HG03565 (cell line): ENCODE results near the gene ETV5.

Experiments used
- ATAC-seq: cut with Tn5 transposase; IDR thresholded peaks from one replicate; pipeline ENCODE4 v1.9.1; 2021; ENCODE audit warnings: mild to moderate bottlenecking, moderate library complexity; ENCODE audit not compliant: unreplicated experiment

The ETV5 gene

DNA sequence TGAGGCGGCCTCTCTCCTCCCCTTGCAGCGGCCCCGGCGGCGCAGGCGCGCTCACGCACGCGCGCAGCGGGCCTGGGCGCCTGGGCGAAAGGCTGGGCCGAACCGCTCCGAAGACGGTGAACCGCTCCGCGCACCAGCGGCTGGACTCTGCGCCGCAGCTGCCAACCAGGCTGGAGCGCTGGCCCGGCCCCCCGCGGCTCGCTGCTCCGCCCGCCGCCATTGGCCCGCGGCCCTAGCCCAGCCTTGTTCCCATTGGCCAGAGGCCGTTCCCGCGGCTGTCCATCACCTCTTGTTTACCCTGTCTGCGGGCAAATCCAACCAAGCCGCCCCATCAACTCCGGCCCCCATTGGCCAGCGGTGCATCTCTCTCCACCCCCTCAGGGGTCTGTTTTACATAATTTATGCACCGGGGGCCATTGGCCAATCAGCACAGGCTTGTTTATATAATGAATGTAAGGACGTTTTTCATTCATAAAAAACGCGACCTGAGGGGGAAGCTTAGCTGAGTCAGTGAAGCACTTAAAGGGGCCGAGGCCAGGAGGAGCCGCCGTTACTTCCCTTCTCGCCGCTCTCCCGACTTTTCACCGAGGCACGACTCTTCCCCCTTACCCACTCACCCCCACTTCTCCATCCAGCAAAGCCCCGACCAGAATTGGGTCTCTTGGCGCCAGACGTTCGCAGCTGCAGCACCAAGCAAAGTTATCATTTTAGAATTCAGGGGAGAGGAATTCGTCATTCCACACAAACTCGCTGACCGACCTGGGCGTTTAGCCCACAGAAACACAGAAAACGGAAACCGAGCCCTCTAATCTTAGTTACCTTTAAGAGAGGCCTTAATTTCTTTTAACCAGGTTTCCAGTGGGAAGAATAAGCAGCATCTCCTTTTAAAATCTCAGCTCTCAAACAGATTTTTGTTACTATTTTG is at the start of gene ETV5:
Gene ETV5, minus strand, starts transcription at position 149 of the 925 bp plus-strand sequence. CDS start 3,221 bp downstream, outside the sequence.
- ATAC-seq = peak; percentile 90

DNA sequence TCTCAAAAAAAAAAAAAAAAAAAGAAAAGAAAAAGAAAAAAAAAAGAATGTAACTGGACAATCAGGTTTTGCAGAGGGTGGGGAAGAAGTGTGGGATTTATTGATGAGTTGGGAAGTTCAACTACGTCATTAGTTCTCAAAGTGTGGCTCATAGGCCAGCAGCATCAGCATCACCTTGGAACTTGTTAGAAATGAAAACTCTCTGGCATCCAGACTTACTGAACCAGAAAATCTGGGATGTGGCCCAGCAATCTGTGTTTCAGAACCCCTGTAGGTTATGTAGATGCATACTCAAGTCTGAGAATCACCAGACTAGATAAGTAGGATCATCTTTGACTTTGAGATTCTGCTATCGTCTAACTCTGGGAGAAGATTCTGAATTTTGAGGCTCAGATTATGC is 45.8 kb upstream of the ETV5 start:
- ATAC-seq = no peak

DNA sequence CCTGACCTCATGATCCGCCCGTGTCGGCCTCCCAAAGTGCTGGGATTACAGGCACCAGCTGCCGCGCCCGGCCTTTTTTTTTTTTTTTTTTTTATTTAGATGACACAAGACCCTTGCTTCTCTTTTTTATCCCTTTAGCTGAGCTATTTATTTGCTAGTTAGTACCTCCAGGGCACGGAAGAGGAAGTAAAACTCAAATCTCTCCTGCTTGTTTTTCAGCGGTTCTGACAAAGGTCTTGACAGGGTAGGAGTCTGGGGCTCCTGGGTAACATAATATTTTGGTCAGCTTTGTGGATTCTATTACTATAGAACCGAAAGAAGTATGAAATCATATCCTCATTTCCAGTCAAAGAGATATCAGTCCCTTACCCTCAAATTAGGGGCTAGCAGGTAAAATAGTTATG is 44.0 kb upstream of the ETV5 start:
- ATAC-seq = peak; percentile 82

DNA sequence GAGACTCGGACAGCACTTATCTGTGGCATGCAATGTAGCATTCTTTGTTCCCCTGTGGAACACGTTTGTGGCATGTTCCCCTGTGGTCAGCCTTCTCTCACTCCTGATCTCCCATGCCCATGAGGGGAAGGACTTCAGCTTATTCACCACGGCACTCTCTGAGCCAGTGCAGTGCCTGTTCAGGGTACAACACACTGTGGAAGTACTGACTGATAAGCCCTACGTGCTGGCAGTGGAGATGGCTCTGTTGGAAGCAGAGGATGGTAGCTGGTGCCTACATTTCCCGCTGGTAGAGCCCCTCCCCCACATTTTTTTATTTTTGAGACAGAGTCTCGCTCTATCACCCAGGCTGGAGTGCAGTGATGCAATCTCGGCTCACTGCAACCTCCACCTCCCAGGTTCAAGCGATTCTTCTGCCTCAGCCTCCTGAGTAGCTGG is 43.5 kb upstream of the ETV5 start:
- ATAC-seq = no peak

DNA sequence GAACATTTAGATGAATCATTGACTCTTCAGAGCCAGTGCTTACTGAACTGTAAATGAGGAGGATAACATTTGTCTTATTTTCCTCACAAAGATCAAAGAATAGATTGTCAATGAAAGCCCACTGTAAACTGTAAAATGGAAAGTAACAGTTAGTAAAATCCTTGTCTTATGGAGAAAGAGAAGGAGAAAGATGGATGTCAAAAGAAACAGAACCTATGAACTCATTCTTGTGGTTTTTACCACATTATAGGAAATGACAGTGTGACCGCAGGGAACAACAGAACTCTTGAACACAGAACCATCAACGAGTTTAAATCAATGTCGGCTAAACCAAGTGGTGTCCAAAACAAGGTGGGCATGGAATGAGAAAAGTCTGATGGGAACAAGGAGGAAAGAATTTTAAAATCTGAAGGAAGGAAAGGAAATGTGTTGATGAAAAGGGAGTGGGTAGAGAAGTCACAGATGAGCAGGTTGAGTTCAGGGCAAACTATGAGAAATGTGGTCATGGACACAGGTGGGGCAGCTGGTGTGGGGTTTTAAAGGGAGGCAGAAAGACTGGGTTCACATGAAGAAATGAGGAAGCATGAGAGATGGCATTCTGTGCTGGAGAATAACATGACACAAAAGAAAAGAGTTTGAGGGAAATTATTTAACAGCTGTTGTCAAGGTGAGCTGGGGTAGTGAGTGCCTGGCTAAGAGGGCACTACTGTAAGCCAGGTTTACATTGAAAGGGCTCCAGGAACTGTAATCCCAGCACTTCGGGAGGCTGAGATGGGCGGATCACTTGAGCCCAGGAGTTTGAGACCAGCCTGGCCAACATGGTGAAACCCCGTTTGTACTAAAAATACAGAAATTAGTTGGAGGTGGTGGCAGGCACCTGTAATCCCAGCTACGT is 42.4 kb upstream of the ETV5 start:
- ATAC-seq = no peak

DNA sequence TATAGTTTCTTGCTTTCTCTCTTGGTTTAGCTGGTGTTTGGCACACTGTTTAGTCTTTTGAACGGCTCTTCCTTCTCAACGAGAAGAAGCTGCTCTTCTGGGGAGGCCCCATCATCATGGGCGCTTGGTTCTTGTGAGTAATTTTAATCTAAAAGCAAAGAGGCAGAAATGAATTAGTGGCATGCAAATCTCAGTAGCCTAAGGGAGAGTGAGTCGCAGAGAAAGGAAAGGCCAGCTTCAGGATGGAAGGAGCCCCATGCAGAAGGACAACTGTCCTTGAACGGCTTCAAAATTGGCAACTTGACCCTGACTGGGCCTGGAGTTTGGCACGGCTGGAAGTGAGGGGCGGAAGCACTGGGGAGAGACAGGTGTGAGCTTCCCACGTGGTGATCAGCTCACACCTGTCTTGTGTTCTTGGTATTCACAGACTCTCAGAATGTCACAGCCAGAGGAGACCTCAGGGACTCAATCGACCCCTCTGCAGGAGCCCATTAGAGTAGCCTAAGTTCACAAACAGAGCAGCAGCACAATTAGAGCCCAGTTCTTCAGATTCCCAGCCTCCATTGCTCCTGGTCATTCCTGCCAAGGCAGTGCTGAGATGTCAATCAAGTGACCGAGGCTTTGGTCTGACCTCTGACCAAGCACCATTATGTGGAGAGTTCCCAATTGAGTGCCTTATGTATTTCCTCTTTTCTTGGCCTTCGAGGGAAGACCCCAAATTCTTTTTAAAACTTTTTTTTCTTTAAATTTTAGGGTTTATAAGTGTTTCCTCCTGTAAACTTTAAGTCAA is 41.3 kb upstream of the ETV5 start:
- ATAC-seq = no peak

DNA sequence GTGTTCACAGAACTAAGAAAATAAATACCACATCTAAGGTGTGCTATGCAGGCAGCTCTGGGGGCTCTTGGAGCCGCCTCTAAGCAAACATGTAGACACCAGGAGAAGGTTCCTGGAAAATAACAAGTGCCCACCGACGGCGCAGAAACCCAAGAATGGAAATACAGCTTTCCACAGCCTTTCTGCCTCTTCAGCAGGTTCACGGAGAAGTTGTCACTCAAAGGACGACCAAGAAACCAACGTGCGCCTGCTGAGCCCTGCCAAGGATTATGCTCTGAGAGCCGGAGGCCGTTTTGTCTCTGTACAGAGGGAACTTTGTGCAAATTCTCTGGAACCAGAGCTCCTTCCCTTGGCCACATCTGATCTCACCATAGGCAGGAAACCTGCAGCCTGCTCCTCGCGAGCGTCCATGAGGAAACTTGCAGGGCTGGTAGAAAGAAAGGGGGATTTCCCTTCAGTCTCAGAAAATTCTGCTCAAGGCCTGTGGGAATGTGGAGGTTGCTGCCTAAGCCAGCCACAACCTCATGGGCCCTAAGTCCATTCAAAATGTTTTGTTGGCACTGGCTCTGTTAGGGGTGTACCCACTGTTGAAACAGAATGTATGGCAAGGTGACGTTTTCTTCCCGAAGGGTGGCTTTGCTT is 40.6 kb upstream of the ETV5 start:
- no peak for ATAC-seq

DNA sequence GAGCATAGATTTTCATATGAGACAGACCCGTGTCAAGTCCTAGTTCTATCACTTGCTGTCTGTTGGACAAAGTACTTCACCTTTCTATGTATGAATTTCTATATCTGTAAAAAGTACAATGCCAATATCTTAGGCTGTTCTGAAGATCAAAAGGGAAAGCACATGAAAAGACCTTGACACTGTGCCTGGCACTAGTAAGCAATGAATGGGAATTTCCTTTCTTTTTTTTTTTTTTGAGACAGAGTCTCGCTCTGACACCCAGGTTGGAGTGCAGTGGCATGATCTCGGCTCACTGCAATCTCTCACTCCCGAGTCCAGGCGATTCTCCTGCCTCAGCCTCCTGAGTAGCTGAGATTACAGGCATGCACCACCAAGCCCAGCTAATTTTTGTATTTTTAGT is 35.4 kb upstream of the ETV5 start:
- ATAC-seq = no peak

DNA sequence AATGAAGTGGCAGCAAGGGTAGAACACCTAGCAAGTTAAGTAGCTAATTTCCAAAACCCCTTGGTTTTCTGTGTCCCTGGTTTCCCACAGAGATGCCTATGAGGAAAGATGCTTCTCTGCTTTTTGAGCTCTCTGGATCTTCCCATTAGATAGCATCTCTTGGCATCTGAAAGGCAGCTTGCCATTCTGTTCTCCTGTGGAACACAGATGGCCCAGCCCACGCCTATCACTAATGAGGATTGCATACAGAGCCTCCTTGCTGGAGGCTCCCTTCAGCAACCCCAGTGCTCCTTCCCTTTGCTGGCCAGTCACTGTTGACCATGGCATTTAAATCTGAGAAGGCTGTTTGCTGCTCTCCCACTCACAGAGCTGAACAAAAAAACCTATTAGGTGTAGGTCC is 34.4 kb upstream of the ETV5 start:
- ATAC-seq = no peak

DNA sequence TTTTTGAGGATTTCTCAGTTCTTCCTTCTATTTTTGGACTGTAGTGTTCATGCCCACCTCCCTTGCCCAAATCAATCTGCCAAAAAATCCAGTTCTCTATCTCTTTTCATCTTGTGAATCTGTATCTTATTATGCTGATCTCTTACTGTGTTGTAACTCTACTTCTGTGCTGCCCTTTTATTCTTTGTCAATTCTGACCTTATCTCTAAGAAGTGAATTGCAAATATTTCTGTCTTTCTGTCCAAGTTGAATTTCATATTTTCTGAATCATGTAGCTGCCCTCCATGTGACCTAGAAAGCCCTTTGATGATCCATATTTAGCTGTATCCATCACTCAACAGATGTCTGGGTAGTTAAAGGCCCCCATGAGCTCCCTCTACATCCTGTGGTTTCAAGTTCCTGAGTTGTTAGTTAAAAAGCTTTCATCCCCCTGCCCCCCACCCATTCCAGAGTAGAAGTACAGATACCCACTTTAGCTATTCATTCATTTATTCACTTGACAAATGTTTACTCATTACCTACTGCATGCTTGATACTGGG is 33.6 kb upstream of the ETV5 start:
- no peak for ATAC-seq

DNA sequence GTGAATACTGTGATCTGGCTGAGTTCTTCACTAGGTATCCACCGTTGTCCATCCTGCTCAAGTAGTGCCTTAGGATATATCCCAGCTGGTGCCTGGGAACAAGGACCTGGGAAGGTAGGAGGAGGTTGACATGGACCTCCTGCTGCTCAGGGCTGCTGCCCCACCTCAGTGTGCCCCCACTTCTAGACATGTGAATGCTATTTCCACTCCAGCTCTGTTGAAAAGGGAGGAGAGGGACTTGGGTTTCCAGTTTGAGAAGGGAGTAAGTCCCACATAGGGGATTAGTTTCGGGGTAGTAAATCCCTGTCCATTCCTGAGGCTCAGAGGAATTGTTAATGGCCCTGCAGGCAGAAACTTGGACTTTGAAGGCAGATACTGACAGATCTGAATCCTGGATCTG is 32.9 kb upstream of the ETV5 start:
- no peak for ATAC-seq

DNA sequence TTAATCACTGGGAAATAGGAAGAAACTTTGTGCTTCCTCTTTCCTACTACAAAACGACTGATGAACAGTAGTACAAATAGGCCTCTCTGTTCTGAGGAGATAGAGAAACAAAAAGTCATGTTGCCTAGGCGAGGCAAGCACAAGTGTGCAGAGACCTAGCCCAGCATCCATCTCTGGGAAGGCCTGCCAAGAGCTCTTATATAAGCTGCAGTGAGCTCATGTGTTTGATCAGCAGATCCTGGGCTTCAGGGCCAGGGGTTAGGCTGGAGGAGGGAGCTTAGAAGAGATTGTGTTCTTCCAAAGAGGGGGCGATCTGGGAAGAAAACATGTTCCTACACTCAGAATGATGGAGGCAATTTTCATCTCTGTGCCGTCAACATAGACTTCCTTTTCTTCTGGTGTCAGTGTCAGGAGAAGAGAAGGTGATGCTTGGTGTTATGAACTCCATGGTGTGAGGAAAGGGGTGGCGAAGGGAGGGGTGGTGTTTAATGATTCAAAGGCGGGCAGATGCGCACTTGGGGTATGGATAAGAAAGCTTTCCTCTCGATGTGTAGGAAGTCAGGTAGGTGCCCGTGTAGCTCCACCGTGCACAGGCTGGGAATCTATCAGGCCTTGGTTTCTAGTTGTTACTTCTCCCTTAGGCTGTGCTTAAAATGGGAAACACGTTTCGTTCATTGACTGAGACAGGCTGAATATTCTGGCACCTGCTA is 29.5 kb upstream of the ETV5 start:
- ATAC-seq = no peak

DNA sequence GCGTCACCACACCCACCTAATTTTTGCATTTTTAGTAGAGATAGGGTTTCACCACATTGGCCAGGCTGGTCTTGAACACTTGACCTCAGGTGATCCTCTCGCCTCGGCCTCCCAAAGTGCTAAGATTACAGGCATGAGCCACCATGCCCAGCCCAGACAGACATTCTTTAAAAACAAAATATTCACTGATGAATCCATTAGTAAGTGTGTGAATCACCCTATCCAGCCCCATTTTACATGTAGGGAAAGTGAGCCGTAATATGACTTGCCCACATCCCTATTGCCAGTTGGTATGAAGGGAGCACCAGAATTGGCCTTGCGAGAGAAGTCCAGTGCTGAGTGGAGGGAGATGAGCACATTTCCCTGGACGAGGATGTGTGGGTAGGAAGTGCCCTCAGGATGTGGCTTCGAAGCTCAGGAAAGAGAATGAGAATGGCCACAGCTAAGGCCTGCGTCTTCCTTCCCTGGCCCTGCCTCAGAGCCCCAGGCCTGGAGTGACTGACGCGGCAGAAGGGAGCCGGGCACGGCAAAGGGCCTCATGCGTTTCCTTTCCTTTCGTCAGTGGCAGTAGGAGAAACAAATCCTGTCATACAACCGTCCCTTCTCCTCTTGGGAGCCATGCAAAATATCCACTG is 28.3 kb upstream of the ETV5 start:
- ATAC-seq = no peak

DNA sequence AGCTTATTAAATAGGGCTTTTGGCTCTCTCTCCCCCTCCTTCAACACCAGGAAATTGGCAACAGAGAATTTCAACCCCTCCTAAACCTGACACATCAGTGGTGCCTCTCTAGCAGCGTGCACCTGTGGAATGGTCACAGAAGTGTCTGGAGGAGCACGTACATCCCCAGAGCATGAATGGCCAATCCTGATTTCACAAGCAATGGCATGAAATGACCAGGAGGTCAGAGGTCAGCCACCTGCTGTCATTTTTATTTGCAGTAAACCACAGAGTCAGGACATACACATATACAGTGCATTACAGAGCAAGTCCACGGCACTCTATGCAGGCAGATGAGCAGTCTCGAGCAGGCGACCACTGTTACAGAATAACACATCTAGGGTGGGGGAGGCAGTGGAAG is 25.1 kb upstream of the ETV5 start:
- ATAC-seq = no peak

DNA sequence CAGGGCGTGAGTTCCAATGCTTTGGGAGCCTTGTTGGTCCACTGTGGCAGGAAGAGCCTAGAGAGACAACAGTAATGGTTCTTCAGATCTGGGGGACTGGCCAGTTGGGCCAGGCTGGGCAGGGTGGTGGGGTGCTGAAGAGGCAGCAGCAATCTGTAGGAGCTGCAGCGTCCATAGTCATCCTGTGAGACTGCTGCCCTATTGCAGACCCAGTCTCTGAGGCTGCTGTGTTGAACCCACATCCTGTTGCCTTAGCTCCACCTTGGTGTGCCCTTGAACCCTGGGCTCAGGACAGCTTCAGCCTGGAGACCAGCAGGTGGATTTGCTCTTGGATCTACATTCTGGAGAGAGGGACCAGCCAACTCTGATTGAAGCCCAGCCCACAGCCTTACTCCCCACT is 23.6 kb upstream of the ETV5 start:
- ATAC-seq = no peak

DNA sequence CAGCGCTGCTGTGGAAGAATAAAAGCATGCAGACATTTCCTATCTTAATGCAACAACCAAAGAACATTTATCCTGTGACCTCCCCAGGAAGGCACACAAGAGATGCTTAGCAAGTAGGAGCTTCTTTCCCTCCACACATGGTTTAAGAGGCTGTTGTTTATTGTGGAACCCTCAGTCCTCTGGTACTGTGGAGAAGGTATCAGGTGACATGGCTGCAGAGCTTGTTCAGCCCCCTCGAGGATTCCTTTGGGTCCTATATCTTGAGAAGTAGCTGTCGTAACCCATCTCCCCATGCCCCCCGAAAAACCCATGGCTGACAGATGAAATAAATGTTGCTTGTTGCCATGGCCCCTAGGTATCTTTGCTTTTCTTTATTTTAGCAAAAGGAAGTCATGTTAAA is 20.3 kb upstream of the ETV5 start:
- ATAC-seq = no peak

DNA sequence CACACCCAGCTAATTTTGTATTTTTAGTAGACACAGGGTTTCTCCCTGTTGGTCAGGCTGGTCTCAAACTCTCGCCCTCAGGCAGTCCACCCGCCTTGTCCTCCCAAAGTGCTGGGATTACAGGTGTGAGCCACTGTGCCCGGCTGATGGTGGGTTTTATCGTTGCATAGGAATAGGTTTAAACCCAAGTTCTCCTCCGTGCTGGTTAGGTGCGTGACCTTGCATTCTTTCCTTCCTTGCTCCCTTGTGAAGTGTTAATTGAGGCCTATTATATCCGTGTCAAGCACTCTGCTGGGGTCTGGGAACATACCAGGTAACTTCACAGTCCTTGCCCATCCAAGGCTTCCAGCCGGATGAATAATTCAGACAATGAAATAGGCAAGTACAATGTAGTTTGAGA is 19.3 kb upstream of the ETV5 start:
- ATAC-seq = no peak

DNA sequence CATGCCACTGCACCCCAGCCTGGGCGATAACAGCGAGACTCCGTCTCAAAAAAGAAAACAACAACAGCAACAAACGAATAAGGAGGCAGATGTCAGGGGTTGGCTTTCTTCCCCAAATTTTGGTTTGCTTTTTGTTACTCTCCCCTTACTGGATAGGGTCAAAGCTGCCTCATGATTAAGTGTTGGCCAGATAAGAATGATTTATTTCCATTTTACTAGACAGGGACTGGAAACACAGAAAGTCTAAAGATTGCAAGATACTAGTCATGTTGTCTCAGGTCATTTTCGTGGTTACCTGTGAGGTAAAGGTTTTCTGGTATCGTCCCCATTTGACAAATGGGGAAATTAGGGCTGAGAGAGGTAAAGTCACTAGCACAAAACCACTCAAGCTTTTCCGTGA is 18.6 kb upstream of the ETV5 start:
- ATAC-seq = no peak

DNA sequence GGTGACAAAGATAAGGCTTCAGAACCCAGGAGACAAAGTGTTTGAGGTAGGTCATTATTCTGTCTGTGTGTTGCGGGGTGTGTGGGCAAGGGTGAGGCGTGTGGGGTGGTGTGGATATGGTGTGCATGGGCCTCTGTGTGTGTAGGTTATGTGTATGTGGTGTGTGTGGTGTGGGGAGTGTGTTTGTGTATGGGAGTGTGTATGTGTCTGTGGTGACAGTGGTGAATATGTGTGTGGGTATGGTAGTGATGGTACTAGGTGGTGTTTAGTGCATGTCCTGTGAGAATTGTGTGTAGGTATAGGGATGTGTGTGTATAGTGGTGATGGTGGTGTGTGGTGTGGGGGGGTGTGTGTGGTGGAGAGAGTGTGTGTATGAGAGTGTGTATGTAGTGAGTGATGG is 16.2 kb upstream of the ETV5 start:
- no peak for ATAC-seq
